Activated gamma-delta T cell treated with anti-CD3 and anti-CD28 coated beads, Interleukin-2, amount 50 U/mL, for 16 hours (primary cell): ENCODE results near the gene TWF2.
"Not testable (repeated sequence)": the region's sequence is repeated elsewhere in the genome, so short reads cannot be mapped to it uniquely, and the experiment has no call there.

ENCODE experiments used
- DNase-seq: peaks from one replicate; pipeline ENCODE4 v3.0.0-alpha.2; 2020; ENCODE audit warnings: low read depth

The TWF2 gene

GRCh38 chr3:52238761-52239701 lies at the start of gene TWF2:
Gene TWF2, minus strand, starts transcription at chr3:52239158. Its CDS starts 142 bp downstream, at chr3:52239016.
- DNase-seq: peak; percentile 80

GRCh38 chr3:52288674-52289073 lies 49.7 kb upstream of the TWF2 start:
- DNase-seq: no peak

GRCh38 chr3:52286777-52287110 lies 47.8 kb upstream of the TWF2 start:
- DNase-seq: no peak

- DNase-seq: not testable (repeated sequence)
Measured at GRCh38 chr3:52284051-52284450, 45.1 kb upstream of the TWF2 start.

GRCh38 chr3:52283306-52283705 lies 44.3 kb upstream of the TWF2 start:
- no peak for DNase-seq

GRCh38 chr3:52281981-52282801 lies 43.2 kb upstream of the TWF2 start:
- DNase-seq: peak; percentile 19

GRCh38 chr3:52280050-52280461 lies 41.1 kb upstream of the TWF2 start:
- no peak for DNase-seq

- no peak for DNase-seq
Measured at GRCh38 chr3:52279596-52279995, 40.6 kb upstream of the TWF2 start.

- DNase-seq: peak; percentile 96
Measured at GRCh38 chr3:52278510-52279069, 39.6 kb upstream of the TWF2 start, which contains the start of gene WDR82. Gene WDR82, minus strand, starts transcription at chr3:52278649. Its CDS starts 288 bp downstream, at chr3:52278361.

GRCh38 chr3:52277972-52278509 lies 39.1 kb upstream of the TWF2 start:
- peak; percentile 53 for DNase-seq

GRCh38 chr3:52277071-52277964 lies 38.4 kb upstream of the TWF2 start:
- DNase-seq: peak; percentile 70

GRCh38 chr3:52274781-52275180 lies 35.8 kb upstream of the TWF2 start:
- DNase-seq: not testable (repeated sequence)

GRCh38 chr3:52272831-52273230 lies 33.9 kb upstream of the TWF2 start:
- no peak for DNase-seq

- not testable (repeated sequence) for DNase-seq
Measured at GRCh38 chr3:52272172-52272571, 33.2 kb upstream of the TWF2 start.

GRCh38 chr3:52270252-52270754 lies 31.3 kb upstream of the TWF2 start:
- no peak for DNase-seq

GRCh38 chr3:52269776-52270175 lies 30.8 kb upstream of the TWF2 start:
- DNase-seq: no peak

- no peak for DNase-seq
Measured at GRCh38 chr3:52268036-52268435, 29.1 kb upstream of the TWF2 start.

GRCh38 chr3:52265387-52265786 lies 26.4 kb upstream of the TWF2 start:
- DNase-seq: no peak

- DNase-seq: no peak
Measured at GRCh38 chr3:52262447-52262846, 23.5 kb upstream of the TWF2 start.

GRCh38 chr3:52259448-52259847 lies 20.5 kb upstream of the TWF2 start:
- DNase-seq: no peak

- DNase-seq: no peak
Measured at GRCh38 chr3:52259035-52259434, 20.1 kb upstream of the TWF2 start.
